RCC 7860 (cell line): Measurements from ENCODE around the gene CEACAM20.
"Not testable (repeated sequence)": the region's sequence is repeated elsewhere in the genome, so short reads cannot be mapped to it uniquely, and the experiment has no call there.

ENCODE experiments used
- DNase-seq: peaks from one replicate; pipeline ENCODE4 v3.0.0-alpha.2; 2015; ENCODE audit warnings: low spot score
- FAIRE-seq: peaks from 2 replicates; lab custom pipeline; 2012; peaks lifted over from hg19 to GRCh38; lab: Jason Lieb, UNC

The CEACAM20 gene

GRCh38 chr19:44550976-44551375, 21.5 kb upstream of the CEACAM20 start:
- not testable (repeated sequence) for FAIRE-seq, DNase-seq

GRCh38 chr19:44549507-44549906, 20.0 kb upstream of the CEACAM20 start:
- DNase-seq (no peak), FAIRE-seq (no peak)

- peak; percentile 97 for DNase-seq
Observed at GRCh38 chr19:44548736-44549135, 19.3 kb upstream of the CEACAM20 start.

GRCh38 chr19:44544031-44544430, 14.6 kb upstream of the CEACAM20 start:
- DNase-seq (no peak), FAIRE-seq (no peak)

More at GRCh38 chr19:44548736-44549135, 19.3 kb upstream of the CEACAM20 start:
- peak; percentile 95 for FAIRE-seq

GRCh38 chr19:44542671-44543070, 13.2 kb upstream of the CEACAM20 start:
- DNase-seq = no peak
- no peak for FAIRE-seq

GRCh38 chr19:44540736-44541135, 11.3 kb upstream of the CEACAM20 start:
- no peak for DNase-seq
- no peak for FAIRE-seq

- DNase-seq (no peak), FAIRE-seq (no peak)
Observed at GRCh38 chr19:44539991-44540390, 10.5 kb upstream of the CEACAM20 start.

GRCh38 chr19:44539236-44539826, 9.9 kb upstream of the CEACAM20 start:
- DNase-seq (no peak), FAIRE-seq (no peak)

GRCh38 chr19:44535361-44535760, 5.9 kb upstream of the CEACAM20 start:
- not testable (repeated sequence) for DNase-seq

GRCh38 chr19:44532819-44533218, 3.3 kb upstream of the CEACAM20 start:
- no peak for FAIRE-seq
- DNase-seq = no peak

More at GRCh38 chr19:44535361-44535760, 5.9 kb upstream of the CEACAM20 start:
- not testable (repeated sequence) for FAIRE-seq

- FAIRE-seq = no peak
- DNase-seq = no peak
Observed at GRCh38 chr19:44530777-44531176, 1.3 kb upstream of the CEACAM20 start.

GRCh38 chr19:44527554-44527953, 1.9 kb downstream of the CEACAM20 start:
- DNase-seq (no peak), FAIRE-seq (no peak)

GRCh38 chr19:44525721-44526430, 3.6 kb downstream of the CEACAM20 start:
- DNase-seq (no peak), FAIRE-seq (no peak)

- FAIRE-seq = no peak
- no peak for DNase-seq
Observed at GRCh38 chr19:44521370-44521769, 8.1 kb downstream of the CEACAM20 start.

- DNase-seq (no peak), FAIRE-seq (no peak)
Observed at GRCh38 chr19:44517146-44517545, 12.3 kb downstream of the CEACAM20 start.

- no peak for FAIRE-seq
- DNase-seq = no peak
Observed at GRCh38 chr19:44515907-44516306, 13.6 kb downstream of the CEACAM20 start.

GRCh38 chr19:44515031-44515430, 14.4 kb downstream of the CEACAM20 start:
- no peak for DNase-seq
- FAIRE-seq = no peak

- FAIRE-seq = no peak
Observed at GRCh38 chr19:44512326-44513298, 16.9 kb downstream of the CEACAM20 start.

GRCh38 chr19:44509478-44509877, 20.0 kb downstream of the CEACAM20 start:
- DNase-seq = no peak
- FAIRE-seq = no peak

More at GRCh38 chr19:44512326-44513298, 16.9 kb downstream of the CEACAM20 start:
- peak; percentile 32 for DNase-seq

- FAIRE-seq (no peak), DNase-seq (peak; percentile 82)
Observed at GRCh38 chr19:44499962-44500949, 29.2 kb downstream of the CEACAM20 start, which contains the start of gene ZNF180. ZNF180 (minus strand) TSS chr19:44500522; CDS start chr19:44497334, 3,188 bp downstream.
